GM21619 (cell line): Measurements from ENCODE around the gene ABHD17C.

Experiments used
- ATAC-seq: cut with Tn5 transposase; IDR thresholded peaks from one replicate; pipeline ENCODE4 v1.9.1; 2021; ENCODE audit not compliant: unreplicated experiment

ABHD17C gene

GRCh38 chr15:80727596-80727995 lies 32.5 kb downstream of the ABHD17C start:
- ATAC-seq: no peak

GRCh38 chr15:80730387-80730786 lies 35.3 kb downstream of the ABHD17C start:
- ATAC-seq: no peak

- ATAC-seq: no peak
These were observed 35.8 kb downstream of the ABHD17C start for GRCh38 chr15:80730926-80731325.

GRCh38 chr15:80732167-80732566 lies 37.1 kb downstream of the ABHD17C start:
- no peak for ATAC-seq

GRCh38 chr15:80732818-80733217 lies 37.7 kb downstream of the ABHD17C start:
- ATAC-seq: no peak

- no peak for ATAC-seq
These were observed 38.4 kb downstream of the ABHD17C start for GRCh38 chr15:80733460-80733859.

- ATAC-seq: no peak
These were observed 40.2 kb downstream of the ABHD17C start for GRCh38 chr15:80735344-80735743.

- ATAC-seq: no peak
These were observed 41.5 kb downstream of the ABHD17C start for GRCh38 chr15:80736560-80736959.

GRCh38 chr15:80739919-80740318 lies 44.8 kb downstream of the ABHD17C start:
- ATAC-seq: no peak

- no peak for ATAC-seq
These were observed 47.0 kb downstream of the ABHD17C start for GRCh38 chr15:80742081-80742480.

- ATAC-seq: no peak
These were observed 48.2 kb downstream of the ABHD17C start for GRCh38 chr15:80743189-80743833.

GRCh38 chr15:80744415-80744814 lies 49.3 kb downstream of the ABHD17C start:
- ATAC-seq: no peak

GRCh38 chr15:80744826-80745225 lies 49.7 kb downstream of the ABHD17C start:
- ATAC-seq: no peak

GRCh38 chr15:80745888-80746287 lies 50.8 kb downstream of the ABHD17C start:
- no peak for ATAC-seq

- no peak for ATAC-seq
These were observed 52.4 kb downstream of the ABHD17C start for GRCh38 chr15:80747317-80748053.

- no peak for ATAC-seq
These were observed 54.5 kb downstream of the ABHD17C start for GRCh38 chr15:80749589-80749988.

GRCh38 chr15:80750575-80750974 lies 55.5 kb downstream of the ABHD17C start:
- no peak for ATAC-seq

- ATAC-seq: no peak
These were observed 57.1 kb downstream of the ABHD17C start for GRCh38 chr15:80752204-80752603.

GRCh38 chr15:80753161-80753560 lies 58.1 kb downstream of the ABHD17C start:
- no peak for ATAC-seq

GRCh38 chr15:80754014-80754413 lies 58.9 kb downstream of the ABHD17C start:
- no peak for ATAC-seq

GRCh38 chr15:80755885-80756284 lies 60.8 kb downstream of the ABHD17C start:
- no peak for ATAC-seq

- no peak for ATAC-seq
These were observed 63.1 kb downstream of the ABHD17C start for GRCh38 chr15:80758130-80758745.
